NCI-H82 (cell line): Measurements from ENCODE around the gene CEACAM3.

Experiments
- DNase-seq: peaks from one replicate; lab custom pipeline; 2025; lab: John Stamatoyannopoulos, UW

Gene CEACAM3

DNA sequence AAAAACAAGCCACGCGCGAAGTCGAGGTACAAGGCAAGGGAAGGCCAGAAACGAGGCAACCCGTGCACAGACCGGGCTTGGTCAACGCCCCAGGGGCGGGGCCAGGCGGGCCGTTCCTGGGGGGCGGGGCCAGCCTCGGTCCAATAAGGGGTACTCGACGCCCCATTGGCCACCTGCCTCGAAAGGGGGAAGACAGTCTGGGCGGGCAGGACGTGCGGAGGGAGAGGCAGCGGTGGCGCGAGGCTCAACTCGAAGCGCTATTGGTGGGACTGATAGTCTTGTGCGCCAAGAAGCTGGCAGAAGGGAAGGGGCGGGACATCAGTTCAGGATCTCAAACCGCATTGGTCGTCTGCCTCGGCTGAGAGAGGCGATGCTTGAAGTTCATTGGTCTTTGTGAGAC, 48.2 kb downstream of the CEACAM3 start, which contains the start of gene LYPD4:
Gene LYPD4 (minus strand): TSS at position 83 of the 400 bp plus-strand sequence. CDS start 5,398 bp downstream, outside the sequence.
- DNase-seq, result peak; percentile 42

DNA sequence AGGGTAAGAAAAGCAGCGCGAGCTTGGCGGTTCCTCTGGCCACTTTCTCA, 48.4 kb downstream of the CEACAM3 start, which contains the start of gene DMRTC2:
Gene DMRTC2 (plus strand): TSS at position 42 of the 50 bp plus-strand sequence. CDS start 2,387 bp downstream, outside the sequence.
- DNase-seq, result no peak

DNA sequence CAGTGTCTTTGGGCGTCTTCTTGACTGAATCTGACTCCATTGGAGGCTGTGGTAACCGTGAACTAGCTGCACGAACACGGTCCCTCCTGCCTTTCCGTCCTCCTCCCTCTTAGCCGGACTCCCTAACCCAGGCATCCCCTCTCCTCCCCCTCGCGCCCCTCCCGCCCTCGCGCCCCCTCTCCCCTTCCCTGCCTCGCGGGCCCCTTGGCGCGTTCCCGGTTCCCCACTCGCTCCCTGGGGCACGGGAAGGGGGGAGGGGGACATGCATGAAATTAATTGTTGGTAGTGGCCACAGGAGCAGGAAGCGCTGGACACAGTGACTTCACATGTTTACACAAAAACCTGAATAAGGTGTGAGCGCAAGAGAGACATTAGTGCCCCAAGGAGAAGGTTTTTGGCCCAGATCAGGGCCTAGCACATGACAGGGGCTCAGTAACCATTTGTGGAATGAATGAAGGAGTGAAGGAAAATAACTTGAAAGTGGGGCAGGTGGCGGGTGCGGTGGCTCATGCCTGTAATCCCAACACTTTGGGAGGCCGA, 48.7 kb downstream of the CEACAM3 start:
- no peak for DNase-seq

DNA sequence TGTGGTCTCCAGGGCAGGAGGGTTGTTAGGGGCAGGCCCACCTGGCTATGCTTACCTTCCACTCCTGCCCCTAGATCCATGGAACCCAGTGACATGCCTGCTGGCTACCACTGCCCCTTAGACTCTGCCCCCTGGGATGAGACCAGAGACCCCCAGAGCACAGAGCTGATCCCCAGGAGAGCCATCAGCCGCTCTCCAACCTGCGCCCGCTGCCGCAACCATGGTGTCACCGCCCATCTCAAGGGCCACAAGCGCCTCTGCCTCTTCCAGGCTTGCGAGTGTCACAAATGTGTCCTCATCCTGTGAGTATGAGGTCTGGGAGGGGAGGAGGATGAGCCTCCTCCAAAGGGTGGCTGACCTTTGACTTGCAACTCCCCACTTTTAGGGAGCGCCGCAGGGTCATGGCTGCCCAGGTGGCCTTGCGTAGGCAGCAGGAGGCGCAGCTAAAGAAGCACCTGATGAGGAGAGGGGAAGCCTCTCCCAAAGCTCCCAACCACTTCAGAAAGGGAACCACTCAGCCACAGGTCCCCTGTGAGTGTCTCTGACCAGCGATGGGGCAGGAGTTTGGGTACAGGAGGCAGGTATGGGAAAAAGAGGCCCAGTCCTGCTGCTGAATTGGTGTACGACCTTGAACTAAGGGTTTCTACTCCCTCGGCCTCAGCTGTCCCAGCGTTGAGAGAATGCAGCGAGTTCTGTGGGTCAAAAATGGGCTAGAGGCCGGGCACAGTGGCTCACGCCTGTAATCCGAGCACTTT, 51.1 kb downstream of the CEACAM3 start:
- no peak for DNase-seq

DNA sequence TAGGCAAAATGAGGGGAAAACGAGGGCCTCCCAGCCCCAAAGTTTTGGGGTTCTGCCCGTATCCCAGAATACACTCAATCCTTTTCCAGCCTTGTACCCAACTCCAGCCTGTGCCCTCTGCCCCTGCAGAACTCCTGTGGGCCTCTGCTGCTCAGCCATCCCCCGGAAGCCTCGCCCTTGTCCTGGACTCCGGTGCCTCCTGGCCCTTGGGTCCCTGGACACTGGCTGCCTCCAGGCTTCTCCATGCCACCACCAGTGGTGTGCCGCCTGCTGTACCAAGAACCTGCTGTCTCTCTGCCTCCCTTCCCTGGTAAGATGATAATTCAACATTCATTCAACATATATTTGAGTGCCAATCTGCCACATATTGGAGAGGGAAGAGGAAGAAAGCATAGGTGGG, 52.3 kb downstream of the CEACAM3 start:
- DNase-seq, result no peak

DNA sequence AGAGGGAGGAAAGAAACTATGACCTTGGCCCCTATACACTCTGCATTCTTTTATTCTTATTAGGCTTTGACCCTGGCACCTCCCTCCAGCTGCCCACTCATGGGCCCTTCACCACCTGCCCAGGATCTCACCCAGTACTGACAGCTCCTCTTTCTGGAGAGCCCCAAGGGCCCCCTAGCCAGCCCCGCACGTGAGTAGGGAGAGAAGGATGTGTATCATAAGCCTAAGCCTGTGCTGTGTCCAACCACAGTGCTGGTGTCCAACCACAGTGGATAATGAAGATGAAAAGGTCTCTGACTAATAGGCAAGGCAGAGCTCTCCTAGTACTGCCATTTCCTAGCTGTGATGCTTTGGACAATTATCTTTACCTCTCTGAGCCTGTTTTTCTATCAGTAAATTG, 52.7 kb downstream of the CEACAM3 start:
- DNase-seq, result no peak

DNA sequence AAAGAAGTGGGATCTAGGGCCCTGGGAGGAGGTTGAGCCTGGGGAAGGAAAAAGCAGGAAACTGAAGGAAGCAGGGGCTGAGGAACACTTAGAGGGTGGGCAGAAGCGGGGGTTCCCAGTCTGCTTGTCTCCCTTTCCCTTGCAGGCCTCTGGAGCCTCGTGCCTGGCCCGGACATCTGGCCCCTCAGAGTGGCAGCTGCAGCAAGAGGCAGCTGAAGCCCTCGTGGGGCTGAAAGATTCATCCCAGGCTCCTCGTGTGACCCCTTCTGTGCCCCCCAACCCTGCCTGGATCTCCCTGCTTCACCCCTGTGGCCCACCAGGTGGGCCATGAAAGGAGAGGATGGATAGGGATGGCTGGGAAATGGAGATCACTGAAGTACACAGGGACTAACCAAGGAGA, 54.0 kb downstream of the CEACAM3 start:
- no peak for DNase-seq

DNA sequence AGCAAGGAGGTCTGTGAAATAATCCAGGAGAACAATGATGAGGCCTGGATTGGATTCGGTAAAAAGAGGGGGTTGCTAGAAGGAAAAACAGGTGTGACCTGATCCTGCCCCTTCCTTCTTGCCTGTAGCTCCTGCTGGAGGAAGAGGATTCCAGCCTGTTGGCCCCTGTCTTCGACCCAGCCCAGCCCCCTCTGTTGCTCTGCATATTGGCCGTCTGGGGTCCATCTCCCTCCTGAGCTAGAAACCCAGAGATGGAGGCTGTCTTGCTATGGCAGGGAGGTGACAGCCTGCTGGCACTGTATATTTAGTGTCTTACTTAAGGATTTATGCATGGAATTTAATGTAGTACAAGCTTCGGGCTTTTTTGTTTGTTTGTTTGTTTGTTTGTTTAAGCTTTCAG, 55.1 kb downstream of the CEACAM3 start:
- no peak for DNase-seq

DNA sequence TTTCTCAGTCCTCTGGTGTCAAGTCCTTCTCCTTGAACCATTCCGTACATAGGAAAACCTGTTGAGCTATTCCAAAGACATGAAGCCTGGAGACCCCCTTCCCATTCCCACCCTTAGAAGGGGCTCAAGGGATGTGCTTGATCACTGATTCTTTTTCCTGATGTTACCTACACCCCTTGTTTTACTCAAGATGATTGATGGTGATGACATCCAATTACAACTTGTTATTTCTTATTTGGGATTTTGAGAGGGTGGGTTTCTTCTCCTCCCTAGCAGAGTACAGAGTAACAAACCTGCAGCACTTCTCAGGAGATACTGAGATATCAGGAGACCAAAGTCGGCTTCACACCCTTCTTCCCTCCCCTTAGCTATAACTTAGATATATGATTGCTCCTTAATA, 57.0 kb downstream of the CEACAM3 start:
- no peak for DNase-seq

DNA sequence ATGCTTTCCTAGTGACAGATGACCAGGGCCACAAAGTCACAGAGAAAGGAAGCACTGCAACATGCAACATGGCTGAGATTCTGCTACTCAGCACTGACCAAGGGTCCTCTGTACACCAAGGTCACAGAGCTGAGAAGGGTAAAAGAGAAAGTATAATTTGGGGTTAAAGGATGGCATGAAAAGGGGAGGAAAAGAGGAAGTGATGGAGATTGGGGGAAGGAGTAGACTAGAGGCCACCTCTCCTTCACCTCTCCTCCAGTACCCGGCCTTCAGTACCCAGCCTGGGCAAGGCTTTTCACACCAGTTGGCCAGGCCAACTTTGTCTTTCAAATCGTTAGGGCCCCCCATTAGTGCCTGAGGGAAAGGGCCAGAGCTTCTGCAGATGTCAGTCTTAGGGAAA, 57.4 kb downstream of the CEACAM3 start:
- DNase-seq, result no peak

DNA sequence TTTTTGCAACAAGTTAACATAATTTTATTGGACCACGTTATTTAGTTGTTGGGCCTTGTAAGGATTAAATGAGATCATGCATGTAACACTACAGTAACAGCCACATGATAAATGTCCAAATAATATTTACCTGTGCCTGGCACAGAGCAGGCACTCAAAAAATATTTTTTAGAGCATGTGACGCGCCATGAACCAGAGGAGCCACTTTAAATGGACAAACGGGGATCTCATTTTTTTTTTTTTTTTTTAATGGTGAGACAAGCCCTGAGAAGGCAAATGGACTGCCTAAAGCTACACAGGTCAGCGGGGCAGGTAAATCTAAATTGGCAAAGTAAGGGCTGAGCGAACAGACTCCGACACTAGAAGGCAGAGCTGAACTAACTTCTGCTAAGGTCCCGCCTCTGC, 62.8 kb downstream of the CEACAM3 start:
- DNase-seq, result no peak

DNA sequence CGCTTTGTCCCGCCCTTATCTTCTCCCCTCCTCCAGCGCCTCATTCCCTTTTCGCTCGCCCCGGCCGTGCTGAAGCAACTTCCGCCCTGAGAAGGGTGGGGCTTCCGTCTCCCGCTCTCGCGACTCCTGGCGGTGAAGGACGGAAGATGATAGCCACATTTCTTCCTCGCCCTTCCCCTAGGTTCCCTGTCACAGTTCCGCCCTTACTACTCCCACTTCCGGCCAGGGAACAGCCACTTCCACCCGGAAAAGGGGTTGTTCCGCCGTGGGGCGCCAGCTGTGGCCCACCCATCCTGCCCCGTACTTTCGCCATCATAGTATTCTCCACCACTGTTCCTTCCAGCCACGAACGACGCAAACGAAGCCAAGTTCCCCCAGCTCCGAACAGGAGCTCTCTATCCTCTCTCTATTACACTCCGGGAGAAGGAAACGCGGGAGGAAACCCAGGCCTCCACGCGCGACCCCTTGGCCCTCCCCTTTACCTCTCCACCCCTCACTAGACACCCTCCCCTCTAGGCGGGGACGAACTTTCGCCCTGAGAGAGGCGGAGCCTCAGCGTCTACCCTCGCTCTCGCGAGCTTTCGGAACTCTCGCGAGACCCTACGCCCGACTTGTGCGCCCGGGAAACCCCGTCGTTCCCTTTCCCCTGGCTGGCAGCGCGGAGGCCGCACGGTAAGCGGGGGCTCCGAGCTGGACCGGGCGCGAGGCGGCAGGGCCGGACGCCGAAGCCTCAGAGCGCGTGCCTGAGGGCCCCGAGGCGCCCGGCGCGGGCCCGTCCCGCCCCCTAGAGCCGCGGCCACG, 63.4 kb downstream of the CEACAM3 start, which contains the start of gene RPS19:
Gene RPS19 (plus strand): TSS at position 638 of the 801 bp plus-strand sequence. CDS start 520 bp downstream, outside the sequence.
- DNase-seq, result peak; percentile 100

DNA sequence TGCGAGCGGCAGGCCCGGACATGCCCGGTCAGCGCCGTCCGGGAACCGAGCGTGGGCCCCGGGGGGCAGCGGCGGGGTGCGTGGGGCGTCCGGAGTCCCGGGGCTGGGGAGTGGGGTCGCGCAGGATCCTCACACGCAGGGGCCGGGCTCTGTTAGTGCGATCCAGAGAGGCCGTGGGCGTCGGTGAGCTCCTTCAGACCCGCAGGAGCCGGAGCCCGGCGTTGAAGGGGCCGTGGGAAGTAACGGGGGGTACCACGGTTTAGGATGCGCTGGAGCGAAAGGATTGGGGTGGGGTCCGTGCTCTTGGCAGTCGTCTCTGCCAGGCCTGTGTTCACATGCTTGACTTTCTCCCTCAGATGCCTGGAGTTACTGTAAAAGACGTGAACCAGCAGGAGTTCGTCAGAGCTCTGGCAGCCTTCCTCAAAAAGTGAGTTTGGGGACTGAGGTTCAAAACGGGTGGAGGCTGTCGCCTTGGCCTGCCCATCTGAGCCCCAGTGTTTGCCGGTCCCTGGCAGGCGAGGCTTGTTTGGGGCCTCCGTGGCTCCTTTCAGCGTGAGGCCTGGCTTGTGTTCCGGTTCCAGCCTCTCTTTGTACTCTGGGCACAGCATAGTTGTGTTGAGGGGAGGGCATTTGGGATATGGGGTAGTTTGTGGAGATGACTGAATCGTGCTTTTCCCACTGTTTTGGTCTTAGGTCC, 64.2 kb downstream of the CEACAM3 start:
- no peak for DNase-seq
